Activated naive CD4-positive, alpha-beta T cell treated with Interleukin-2 at 50 U/mL for 16 hours (primary cell): ENCODE data around the gene DOCK1.

ENCODE experiments used
- DNase-seq: peaks from one replicate; pipeline ENCODE4 v3.0.0-alpha.2; 2020

DOCK1 gene

DNA sequence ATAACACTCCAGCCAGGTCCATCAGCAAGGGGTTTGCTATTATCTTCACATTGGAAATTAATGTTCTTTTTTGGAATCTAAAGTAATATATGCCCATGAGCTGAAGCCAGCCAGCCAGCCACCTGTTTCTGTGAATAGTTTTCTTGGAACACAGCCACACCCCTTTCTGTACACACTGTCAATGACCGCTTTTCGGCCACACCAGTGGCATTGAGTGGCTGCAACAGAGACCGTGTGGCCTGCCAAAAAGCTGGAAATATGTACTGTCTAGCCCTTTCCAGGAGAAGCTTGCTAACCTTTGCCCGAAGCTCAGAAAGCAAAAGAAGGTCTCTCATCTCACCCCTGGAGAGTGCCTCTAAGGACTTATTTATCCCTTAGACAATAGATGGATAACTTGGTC, 545.4 kb downstream of the DOCK1 start:
- no peak for DNase-seq

- DNase-seq, result no peak
Observed at GRCh38 chr10:127451628-127452027, 546.4 kb downstream of the DOCK1 start.

- no peak for DNase-seq
Observed at GRCh38 chr10:127452568-127452967, 547.3 kb downstream of the DOCK1 start.

DNA sequence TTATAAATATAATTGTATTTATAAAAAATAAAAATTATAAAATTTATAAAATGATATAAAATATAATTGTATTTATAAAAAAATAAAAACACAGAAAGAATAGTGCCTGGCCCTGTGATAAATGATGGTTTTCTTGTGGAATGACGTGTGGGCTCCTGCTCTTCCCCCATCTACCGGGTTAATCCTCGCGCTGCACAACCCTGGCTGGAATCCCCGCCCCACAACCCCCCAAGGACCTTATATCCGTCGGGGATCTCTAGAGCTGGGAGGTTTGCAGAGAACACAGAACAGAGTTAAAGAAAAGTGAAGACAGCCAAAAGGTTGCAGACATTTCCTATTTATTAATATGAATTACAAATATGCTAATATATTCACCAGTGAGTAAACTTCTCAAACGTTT, 548.5 kb downstream of the DOCK1 start:
- no peak for DNase-seq

DNA sequence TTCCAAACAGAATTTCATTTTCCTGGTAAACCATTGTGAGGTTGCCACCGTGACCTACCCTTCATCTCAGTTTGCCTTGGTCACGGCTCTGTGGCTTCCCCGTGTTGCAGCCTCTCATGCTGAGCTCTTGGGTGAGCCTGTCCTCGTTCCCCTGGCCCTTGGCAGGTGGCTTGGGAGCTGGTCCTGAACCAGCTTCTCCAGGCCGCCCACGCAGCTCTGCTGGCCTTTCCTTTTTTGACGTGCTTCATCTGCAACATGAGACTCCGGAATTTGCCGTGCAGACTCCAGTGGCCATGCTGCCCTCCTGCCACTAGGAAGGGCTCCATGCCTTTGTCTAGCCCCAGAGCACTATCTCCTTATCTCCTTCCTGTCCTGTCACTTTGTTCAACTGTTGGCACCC, 550.9 kb downstream of the DOCK1 start:
- no peak for DNase-seq

DNA sequence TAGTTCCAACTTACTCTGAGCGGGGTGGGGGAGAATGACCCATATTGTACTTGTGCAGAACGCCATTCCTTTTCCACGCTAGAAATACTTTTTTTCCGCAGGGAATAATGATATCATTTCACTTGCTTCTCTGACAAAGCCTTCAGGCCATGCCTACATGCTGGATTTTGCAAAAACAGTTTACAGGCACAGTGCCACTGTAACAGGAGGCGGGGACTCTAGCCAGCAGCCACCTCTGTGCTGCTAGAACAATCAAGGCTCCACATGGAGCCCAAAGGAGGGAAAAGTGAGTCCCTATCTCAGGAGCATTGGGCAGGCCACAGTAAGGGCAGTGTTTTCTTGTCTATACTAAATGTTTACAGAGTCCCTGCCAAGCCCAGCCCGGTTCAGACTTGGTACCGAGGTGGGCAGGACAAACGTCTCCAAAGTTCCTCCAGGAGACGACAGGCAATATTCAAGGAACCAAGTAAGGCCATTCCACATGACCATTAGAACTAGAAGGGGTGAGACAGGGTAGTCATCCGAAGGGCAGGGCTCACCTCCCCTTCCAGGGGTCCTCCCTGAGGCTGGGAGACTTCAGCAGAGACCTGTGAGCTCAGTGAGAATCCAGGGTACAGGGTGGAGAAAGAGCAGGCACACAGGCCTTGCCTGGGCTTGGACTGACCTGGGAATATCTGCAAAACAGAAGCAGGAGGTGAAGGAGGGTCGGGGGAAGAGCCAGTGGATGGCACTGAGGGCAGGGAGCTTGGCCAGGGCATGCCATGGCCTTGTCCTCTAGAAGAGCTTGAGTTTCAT, 553.0 kb downstream of the DOCK1 start:
- no peak for DNase-seq

DNA sequence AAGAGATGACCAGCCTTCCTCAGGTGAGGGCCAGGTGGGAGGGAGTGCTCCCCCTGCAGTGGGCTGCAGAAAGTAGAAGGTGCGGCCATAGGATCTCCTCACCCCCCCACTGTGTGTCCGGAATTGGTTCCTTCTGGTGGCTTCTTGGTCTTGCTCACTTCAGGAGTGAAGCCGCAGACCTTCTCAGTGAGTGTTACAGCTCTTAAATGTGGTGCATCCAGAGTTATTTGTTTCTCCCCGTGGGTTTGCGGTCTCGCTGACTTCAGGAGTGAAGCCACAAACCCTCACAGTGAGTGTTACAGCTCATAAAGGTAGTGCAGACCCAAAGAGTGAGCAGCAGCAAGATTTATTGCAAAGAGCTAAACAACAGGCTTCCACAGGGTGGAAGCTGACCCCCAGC, 553.6 kb downstream of the DOCK1 start:
- no peak for DNase-seq

- no peak for DNase-seq
Observed at GRCh38 chr10:127459918-127460317, 554.7 kb downstream of the DOCK1 start.

- DNase-seq, result no peak
Observed at GRCh38 chr10:127462643-127463295, 557.5 kb downstream of the DOCK1 start.

- no peak for DNase-seq
Observed at GRCh38 chr10:127463548-127463947, 558.3 kb downstream of the DOCK1 start.

GRCh38 chr10:127464561-127464960, 559.3 kb downstream of the DOCK1 start:
- DNase-seq, result no peak

DNA sequence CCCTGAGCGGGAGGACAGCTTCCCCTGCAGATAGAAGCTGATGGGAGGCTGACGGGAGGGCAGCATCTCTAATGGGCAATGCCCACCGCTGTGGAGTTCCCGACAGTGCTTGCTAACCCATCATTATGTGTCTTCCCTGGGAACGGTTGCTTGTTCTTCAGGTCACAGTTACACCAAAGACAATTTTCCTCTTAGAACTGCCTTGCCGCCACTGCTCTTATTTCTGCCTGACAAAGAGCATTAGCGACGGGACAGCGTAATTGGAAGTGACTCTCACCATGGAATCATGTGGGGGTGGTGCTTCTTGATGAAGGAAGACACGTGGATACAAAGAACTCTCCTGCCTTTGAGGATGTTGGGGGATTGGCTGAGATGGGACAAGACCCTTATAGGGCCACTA, 562.6 kb downstream of the DOCK1 start:
- DNase-seq, result no peak

GRCh38 chr10:127468632-127469031, 563.4 kb downstream of the DOCK1 start:
- no peak for DNase-seq

DNA sequence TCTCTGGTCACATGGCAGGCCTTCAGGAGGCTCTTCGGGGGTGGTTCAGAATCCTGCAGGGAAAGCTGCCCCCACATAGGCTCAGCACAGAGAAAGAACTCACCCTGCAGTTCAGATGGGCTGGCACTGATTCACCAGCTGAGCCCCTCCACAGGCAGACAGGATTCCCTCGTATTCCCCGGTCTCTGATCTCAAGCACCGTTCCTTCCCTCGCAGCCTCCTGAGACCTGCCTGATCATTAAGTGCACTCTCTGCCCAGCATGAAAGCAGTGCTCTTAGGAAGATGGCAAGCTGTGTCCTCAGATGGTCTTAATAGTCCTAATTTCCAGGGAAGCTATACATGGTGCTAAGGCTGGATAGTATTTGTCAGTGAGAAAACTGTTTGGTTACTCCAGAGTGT, 565.7 kb downstream of the DOCK1 start:
- no peak for DNase-seq

- no peak for DNase-seq
Observed at GRCh38 chr10:127472976-127473375, 567.7 kb downstream of the DOCK1 start.

- DNase-seq, result no peak
Observed at GRCh38 chr10:127474501-127474900, 569.3 kb downstream of the DOCK1 start.

- no peak for DNase-seq
Observed at GRCh38 chr10:127485153-127485857, 580.1 kb downstream of the DOCK1 start.

DNA sequence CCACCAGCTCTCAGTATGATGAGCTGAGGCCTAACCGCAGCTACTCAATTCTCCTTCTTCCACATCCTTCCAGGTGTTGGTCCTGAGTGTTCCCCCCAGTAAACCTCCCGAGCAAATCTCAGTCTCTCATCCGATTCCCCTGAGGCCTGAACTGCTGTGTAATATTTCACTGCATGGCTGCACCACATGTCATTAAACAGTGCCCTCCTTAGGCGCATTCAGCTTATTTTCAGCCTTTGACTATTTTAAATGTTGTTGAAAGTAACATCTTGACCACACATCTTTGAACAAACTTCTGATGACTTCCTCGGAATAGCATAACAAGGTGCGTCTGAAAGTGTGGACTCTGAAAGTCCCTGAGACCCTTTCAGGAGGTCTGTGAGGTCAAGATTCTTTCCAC, 581.1 kb downstream of the DOCK1 start:
- DNase-seq, result no peak

- DNase-seq, result no peak
Observed at GRCh38 chr10:127492607-127493250, 587.5 kb downstream of the DOCK1 start.

GRCh38 chr10:127496035-127496434, 590.8 kb downstream of the DOCK1 start:
- DNase-seq, result no peak

GRCh38 chr10:127497685-127498084, 592.5 kb downstream of the DOCK1 start:
- no peak for DNase-seq

GRCh38 chr10:127498087-127498486, 592.9 kb downstream of the DOCK1 start:
- DNase-seq, result no peak

DNA sequence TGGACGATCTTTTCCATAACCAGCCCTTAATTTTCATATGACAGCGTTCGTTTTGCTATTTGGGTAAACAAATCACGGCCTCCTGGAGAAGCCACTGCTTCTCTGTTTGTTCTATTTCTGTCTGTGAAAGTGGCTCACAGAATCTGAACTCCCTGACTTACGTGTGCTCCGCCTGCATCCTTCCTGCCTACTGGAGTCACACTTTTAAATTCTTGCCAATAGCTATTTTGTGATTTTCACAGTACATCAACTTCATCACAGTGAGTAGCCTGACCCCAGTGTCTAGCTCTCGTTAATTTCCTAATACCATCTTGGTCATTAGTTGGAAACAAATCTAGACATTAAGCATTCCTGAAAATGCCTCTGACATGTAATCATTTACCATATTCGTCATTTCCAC, 594.9 kb downstream of the DOCK1 start:
- DNase-seq, result no peak
